Choroid plexus epithelial cell (primary cell): Measurements from ENCODE around the gene CNIH2.

Experiments used
- DNase-seq: peaks from one replicate; pipeline ENCODE4 v3.0.0-alpha.2; 2010; ENCODE audit warnings: low read depth
- H3K4me3 ChIP-seq: 2 replicates; pipeline ENCODE4 v1.5.1; 2011; ENCODE audit warnings: low read depth, mild to moderate bottlenecking, control low read depth, low read length, moderate library complexity
- TF ChIP-seq, protein P1 (sequence below): conservative IDR thresholded peaks from 2 replicates; pipeline ENCODE4 v1.5.1; 2011; ENCODE audit warnings: low read depth, mild to moderate bottlenecking, control low read depth, inconsistent platforms, low read length, moderate library complexity

CNIH2 gene

DNA sequence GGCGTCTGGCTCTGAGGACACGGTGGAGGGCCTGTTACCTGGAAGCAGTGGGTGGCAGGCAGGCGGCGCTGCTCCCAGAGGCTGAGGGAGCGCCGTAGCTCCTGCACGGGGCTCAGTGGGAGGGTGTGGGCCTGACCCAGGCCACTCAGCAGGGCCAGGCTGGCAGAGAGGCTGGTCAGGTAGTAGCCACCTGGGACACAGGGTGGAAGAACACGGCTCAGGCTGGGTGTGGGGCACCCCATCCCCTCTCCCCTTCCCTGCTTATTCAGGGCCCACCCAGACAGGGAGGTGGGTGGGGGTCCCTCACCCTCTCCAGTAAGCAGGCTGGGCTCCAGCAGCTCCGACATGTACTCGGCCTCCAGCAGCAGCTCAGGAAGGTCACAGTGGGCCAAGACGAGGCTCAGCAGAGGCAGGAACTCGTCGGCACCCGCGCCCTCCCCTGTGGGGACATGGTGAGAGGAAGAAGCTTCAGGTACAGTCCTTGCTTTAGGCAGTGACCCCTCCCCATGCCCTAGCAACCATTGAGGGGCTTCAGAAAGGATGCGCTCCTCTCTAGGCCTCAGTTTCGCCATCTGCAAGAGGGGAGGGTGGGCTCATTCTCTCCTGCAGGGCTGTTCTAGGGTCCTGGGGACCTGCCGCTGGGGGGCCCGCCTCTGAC is 55.4 kb downstream of the CNIH2 start:
- TF ChIP-seq, protein P1, sequence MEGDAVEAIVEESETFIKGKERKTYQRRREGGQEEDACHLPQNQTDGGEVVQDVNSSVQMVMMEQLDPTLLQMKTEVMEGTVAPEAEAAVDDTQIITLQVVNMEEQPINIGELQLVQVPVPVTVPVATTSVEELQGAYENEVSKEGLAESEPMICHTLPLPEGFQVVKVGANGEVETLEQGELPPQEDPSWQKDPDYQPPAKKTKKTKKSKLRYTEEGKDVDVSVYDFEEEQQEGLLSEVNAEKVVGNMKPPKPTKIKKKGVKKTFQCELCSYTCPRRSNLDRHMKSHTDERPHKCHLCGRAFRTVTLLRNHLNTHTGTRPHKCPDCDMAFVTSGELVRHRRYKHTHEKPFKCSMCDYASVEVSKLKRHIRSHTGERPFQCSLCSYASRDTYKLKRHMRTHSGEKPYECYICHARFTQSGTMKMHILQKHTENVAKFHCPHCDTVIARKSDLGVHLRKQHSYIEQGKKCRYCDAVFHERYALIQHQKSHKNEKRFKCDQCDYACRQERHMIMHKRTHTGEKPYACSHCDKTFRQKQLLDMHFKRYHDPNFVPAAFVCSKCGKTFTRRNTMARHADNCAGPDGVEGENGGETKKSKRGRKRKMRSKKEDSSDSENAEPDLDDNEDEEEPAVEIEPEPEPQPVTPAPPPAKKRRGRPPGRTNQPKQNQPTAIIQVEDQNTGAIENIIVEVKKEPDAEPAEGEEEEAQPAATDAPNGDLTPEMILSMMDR: no peak
- no peak overlapping the region for H3K4me3 ChIP-seq
- no peak for DNase-seq
